PFSK-1 (cell line): ENCODE measurements around the gene KPNA2.

ENCODE experiments used
- FOXP2 ChIP-seq: optimal IDR thresholded peaks from 2 replicates; pipeline ENCODE3; 2011; ENCODE audit warnings: borderline replicate concordance, control low read depth, inconsistent platforms; ENCODE audit not compliant: insufficient read depth; ENCODE audit errors: extremely low read length, extremely low read depth
- POLR2AphosphoS5 ChIP-seq: IDR thresholded peaks from 2 replicates; pipeline ENCODE4 v1.6.1; 2012; ENCODE audit warnings: low read depth, mild to moderate bottlenecking, control low read depth, low read length, moderate library complexity
- REST ChIP-seq, 2 experiments: IDR thresholded peaks; 2 replicates each; pipeline versions ENCODE4 v1.6.1 to v1.8.0; 2011 to 2012; ENCODE audit warnings: low read depth in 2 of 2, low read length in 2 of 2, control low read depth in 1 of 2, inconsistent platforms in 1 of 2, mild to moderate bottlenecking in 1 of 2, moderate library complexity in 1 of 2; ENCODE audit not compliant: insufficient read depth in 1 of 2
- SIN3A ChIP-seq: IDR thresholded peaks from 2 replicates; pipeline ENCODE4 v1.6.1; 2012; ENCODE audit warnings: mild to moderate bottlenecking, low read length, moderate library complexity, borderline replicate concordance; ENCODE audit not compliant: insufficient read depth
- TAF1 ChIP-seq: IDR thresholded peaks from 2 replicates; pipeline ENCODE4 v1.6.1; 2012; ENCODE audit warnings: low read length, control low read depth, borderline replicate concordance; ENCODE audit not compliant: insufficient read depth

The KPNA2 gene

GRCh38 chr17:68033636-68034451 is 1.7 kb upstream of the KPNA2 start:
- TF ChIP-seq TAF1 (no peak), REST (IDR thresholded peaks at IDR 0.05; ENCODE audit: insufficient read depth in 1 of 2, low read depth in 2 of 2, low read length in 2 of 2) (no peak), FOXP2 (no peak), SIN3A (no peak), POLR2AphosphoS5 (no peak)

GRCh38 chr17:68034452-68034776 is 1.1 kb upstream of the KPNA2 start:
- no peak for TF ChIP-seq SIN3A

DNA sequence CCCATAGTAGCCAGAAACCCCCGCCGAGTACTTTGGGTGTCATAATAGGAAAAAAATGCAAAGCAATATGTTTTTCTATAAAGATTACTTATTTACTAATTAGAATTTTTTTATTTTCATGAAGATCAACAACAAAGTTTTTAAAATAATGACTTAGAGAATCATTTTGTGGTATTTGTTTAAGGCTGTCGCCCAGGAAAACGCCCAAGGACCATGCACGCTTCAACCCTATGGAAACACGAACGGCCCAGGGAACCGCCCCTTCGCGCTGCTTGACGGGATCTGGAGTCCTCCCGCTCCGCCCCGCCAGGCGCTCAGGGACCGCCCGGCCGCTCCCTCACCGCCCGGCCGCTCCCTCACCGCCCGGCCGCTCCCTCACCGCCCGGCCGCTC is 408 bp upstream of the KPNA2 start:
- TF ChIP-seq FOXP2, result no peak
- TF ChIP-seq SIN3A, result no peak
- TF ChIP-seq POLR2AphosphoS5, result no peak

GRCh38 chr17:68036304-68037147 is 991 bp downstream of the KPNA2 start:
- peak; percentile 15; the same call in 1 of the 2 replicates for TF ChIP-seq SIN3A
- no peak for TF ChIP-seq TAF1
- TF ChIP-seq FOXP2, result no peak
- no peak for TF ChIP-seq REST (IDR thresholded peaks at IDR 0.05; ENCODE audit: insufficient read depth in 1 of 2, low read depth in 2 of 2, low read length in 2 of 2)
- no peak for TF ChIP-seq POLR2AphosphoS5

- 0 out of 2 replicates have a peak, but pooled peaks have one; percentile 10 for TF ChIP-seq POLR2AphosphoS5
- no peak for TF ChIP-seq REST (IDR thresholded peaks at IDR 0.05; ENCODE audit: insufficient read depth in 1 of 2, low read depth in 2 of 2, low read length in 2 of 2)
- TF ChIP-seq FOXP2, result no peak
- TF ChIP-seq SIN3A, result no peak
- no peak for TF ChIP-seq TAF1
Measured at GRCh38 chr17:68047153-68047846, 11.8 kb downstream of the KPNA2 start.

DNA sequence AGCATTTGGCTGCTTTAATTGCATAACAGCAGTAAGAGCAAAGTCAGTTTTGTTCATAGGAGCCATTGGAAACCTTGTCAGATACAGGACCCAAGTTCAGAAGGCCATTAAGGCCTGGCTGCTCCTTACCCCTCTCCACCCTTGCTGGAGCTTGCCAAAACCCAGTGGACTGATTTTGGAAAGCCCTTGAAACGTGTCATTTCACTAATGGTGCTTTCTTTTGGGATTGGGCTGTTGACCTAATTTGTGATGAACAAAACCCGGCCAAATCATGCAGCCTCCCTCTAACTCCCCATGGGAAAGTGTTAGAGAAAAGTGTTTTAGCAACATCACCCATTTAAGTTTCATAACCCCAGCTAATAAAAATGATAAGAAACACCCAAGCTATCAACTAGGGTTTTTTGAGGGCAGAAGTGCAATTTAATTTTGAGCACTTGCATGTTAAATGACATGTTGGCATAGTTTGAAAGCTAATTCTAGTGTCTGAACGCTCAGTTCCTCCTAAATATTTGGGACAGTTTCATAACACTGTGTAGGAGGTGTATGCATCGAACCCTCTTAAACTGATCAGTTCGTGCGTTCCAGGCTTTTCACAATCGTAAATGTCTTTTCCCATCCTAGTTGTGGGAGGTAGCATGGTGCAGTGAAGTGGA is 12.5 kb downstream of the KPNA2 start:
- 0 out of 2 replicates have a peak, but pooled peaks have one; percentile 27 for TF ChIP-seq POLR2AphosphoS5
